DMS153 (cell line): ENCODE results near the gene RASL11B.

Source experiments
- DNase-seq: peaks from one replicate; lab custom pipeline; 2025; lab: John Stamatoyannopoulos, UW

Gene RASL11B

GRCh38 chr4:52843351-52843750 lies 18.8 kb upstream of the RASL11B start:
- no peak for DNase-seq

DNA sequence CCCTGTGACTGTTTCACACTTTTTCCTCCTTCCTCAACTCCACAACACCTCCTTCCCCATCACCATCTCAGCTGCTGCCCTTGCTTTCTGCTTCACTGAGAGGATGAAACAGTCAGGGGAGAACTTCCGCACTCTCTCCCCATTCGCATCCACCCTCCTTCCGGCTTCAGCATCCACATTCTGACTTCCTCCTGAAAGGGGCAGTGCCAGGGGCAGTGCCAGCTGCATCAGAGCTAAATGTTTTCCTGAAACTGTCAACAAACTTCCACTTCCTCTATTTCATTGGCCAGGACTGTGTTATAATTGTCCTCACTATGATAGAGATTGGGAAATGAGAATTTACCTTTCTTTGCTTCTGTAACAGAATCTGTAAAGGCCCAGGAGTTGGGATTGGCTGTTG lies 18.2 kb upstream of the RASL11B start:
- DNase-seq, result no peak

- no peak for DNase-seq
Observed at GRCh38 chr4:52844596-52844995, 17.5 kb upstream of the RASL11B start.

GRCh38 chr4:52846502-52846901 lies 15.6 kb upstream of the RASL11B start:
- no peak for DNase-seq

DNA sequence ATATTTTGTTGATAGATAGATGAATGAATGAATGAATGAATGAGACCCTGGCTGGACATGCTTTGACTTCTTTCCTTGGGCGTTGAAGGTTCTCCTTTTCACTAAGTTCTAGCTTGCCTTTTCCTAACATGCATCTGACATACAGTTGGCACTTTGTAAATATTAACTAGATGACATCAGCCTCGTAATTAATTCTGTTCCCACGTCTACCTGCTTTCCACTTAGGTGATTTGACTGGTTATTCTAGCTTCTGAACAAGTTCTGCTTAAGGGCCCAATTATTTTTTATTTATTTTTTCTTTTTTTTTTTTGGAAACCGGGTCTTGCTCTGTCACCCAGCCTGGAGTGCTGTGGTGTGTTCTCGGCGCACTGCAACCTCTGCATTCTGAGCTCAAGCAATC lies 13.9 kb upstream of the RASL11B start:
- DNase-seq, result no peak

DNA sequence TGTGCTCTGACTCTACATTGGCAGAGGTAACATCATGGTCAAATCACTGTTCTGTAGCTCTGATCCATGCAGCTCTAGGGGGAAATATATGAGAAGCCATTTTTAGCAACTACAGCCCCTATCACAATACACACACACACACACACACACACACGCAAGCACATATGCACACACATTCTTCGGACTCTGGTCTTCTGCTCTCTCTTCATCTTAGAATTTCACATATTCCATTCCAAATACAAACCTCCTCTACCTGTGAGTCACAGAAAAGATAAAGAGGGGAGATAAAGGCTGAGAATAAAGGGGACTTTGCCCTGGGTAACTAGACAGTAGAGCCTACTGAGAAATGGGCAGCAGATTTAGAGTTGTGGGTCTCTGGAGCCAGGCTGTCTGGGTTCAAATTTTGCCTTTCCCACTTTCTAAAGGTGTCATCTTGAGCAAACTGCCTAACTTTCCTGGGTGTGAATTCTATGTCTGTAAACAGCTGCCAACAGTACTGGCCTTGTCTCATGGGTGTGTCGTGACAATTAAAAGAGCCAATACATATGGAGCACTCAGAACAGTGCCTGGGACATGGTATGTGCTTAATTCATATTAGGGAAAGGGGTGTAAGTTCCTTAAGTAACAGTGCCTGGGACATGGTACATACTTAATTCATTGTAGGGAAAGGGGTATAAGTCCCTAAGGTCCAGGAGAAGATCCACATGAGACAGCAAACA lies 11.6 kb upstream of the RASL11B start:
- DNase-seq, result no peak

GRCh38 chr4:52852041-52852440 lies 10.1 kb upstream of the RASL11B start:
- no peak for DNase-seq

DNA sequence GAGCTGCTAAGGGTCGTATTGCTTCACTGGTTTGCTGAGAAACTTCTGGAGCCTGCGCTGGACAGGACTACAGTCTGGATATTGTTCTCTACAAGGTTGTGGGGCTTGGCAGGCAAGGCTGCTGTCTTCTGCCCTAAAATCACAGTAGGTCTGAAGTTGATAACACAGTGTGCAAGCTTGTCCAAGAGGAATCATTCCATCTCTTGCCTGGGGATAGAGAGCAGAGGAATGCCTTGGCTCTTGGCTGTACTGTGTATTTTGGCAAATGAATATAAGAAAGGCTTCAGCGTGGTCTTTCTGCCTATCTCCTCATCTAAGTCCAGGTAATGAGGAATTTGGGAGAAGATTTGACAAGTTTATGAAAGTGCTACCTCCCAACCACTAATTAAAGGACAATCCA lies 9.4 kb upstream of the RASL11B start:
- DNase-seq, result no peak

- no peak for DNase-seq
Observed at GRCh38 chr4:52853351-52853750, 8.8 kb upstream of the RASL11B start.

DNA sequence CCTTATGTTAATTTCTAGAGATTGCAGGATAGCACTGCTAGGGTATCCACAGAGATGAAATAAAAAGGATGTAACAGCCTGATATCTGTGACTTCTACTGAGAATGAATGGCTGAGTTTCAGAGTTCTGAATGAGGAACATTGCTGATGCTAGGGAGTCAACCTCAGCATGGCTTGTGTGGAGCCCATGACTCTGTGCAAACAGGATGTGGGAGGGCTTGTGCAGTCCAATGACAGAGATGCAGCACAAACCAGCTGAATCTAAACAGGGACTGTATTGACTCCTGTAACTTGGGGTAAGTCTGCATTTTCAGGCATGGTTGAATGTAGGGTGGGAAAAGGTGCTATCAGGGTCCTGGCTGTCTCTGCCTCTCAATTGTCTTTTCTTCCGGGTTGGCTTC lies 5.3 kb upstream of the RASL11B start:
- DNase-seq, result no peak

DNA sequence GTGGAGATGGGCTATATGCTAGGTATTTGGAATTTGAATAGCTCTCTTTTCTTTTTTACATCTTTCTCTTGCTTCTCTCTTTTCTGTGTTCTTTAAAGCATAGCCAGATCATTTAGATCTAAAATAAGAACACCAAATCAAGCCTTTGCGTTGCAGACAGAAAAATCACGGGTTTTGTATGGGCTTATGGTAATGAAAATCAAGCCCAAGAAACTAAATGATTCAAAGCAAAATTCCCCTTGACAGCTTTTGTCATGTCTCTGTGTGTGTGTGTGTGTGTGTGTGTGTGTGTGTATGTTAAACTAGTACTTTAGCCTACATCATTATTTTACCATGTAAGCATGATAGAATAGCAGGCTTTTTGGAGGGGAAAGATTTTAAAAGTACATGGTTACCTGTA lies 1.8 kb upstream of the RASL11B start:
- no peak for DNase-seq

DNA sequence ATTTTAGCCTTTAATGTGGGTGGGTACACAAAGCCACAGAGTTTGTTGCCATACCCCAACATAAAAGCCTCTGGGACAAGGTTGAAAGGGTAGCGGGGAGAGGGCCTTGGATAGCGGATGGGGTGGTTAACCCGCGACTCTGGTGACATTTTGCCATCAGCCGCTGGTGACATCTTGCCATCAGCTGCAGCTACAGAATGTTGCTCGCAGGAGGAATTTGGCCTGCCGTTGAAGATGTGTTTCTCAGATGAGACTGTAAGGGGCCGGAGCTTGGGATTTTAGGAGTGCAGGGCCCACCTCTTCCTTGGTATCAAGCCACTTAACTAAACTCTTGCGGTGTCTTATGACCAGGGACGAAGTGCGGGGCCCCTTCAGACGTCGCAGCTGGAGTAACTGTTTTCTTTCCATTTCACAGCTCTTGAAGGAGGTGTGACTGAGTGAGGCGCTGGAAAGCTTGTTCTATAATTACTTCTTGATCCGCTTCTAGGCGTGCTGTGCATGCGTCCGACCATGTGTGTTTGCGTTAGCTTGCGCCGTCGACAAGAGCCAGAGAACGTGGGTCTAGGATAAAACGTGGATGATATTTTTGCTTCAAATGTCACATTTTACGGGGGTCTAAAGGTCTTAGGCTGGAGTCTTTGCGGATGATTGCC lies 820 bp upstream of the RASL11B start:
- DNase-seq, result no peak

DNA sequence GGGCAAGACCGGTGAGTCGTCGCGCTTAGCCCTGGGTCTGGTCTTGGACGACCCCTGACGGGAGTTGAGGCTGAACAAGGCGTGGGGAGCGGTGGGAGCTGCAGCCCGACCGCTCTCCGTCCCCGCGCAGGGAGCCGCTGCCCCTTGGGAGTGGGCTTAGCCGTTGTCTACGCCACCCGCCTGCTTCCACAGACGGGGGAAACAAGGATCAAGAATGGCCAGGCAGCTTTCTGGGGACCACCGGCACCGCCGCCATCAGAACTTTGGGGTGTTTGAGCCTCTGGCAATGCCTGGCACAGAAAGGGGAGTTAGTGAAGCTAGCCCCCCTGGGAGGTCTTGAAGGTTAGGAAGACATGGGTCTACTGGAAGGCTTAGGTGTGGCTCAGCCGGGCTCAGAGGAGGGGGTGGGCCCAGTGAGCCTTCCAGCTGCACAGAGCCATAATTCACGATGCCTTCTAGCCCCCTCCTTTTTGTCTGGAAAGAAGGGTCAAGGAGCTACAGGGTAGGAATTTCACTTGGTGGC lies 583 bp downstream of the RASL11B start:
- no peak for DNase-seq

GRCh38 chr4:52863324-52863723 lies 1.2 kb downstream of the RASL11B start:
- DNase-seq, result no peak

DNA sequence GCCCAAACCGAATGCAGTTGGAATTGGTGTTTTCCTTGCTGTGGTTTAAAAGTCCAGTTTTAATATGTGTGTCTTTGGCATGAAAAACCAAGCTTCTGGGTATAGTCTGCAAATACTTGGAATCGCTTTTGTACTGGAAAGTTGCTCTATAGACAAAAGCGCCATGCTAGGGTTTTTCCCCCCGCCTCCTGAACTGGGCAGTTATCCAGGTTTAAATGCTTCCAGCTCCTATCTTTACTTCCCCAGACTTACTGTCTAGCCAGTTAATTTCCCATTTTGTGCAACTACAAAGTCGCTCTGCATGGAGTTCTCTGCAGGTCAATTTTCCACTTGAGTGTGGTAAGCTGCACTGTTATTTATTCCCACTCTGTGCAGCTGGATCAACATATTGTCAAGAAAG lies 2.7 kb downstream of the RASL11B start:
- no peak for DNase-seq

GRCh38 chr4:52865300-52865699 lies 3.2 kb downstream of the RASL11B start:
- DNase-seq, result no peak

- DNase-seq, result no peak
Observed at GRCh38 chr4:52866734-52867133, 4.6 kb downstream of the RASL11B start.

- DNase-seq, result no peak
Observed at GRCh38 chr4:52867163-52867562, 5.0 kb downstream of the RASL11B start.

GRCh38 chr4:52868133-52868532 lies 6.0 kb downstream of the RASL11B start:
- peak; percentile 34 for DNase-seq

- DNase-seq, result no peak
Observed at GRCh38 chr4:52869196-52869595, 7.1 kb downstream of the RASL11B start.

DNA sequence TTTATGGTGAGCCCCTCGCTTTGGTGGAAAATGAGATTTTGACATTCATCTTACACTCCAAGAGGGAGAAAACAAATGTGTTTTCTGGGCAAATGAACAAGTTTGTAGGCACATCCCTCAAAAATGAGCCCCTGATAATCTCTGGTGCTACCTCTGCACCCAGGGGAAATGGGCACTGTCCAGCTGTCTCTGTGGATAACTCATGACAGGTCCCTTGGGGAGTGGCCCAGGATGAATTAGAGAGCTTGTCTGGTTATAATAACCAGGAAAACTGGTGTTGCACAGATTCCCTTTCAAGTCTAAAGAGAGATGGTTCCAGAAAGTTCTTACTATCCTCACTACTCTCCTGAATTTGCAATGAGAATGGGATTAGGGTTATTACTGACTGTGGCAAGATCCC lies 7.5 kb downstream of the RASL11B start:
- DNase-seq, result no peak

DNA sequence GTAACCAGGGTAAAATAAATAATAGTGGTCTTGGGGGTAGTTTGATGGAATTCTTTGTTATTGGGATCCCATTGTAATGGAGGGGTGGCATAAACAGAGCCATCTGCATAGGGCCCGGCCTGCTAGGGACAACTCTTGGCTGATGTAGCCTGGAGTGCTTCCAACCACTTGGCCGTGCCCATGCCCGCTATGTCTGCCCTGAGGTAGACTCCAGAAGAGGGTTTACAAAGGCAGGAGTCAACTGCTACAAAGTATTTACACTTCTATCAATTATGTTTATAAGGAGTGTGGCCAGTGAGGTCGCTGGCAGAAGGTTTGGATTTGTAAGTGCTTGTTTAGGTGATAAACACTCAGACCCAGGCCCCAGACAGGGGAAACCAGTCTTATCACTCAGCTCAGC lies 8.1 kb downstream of the RASL11B start:
- peak; percentile 25 for DNase-seq

- DNase-seq, result no peak
Observed at GRCh38 chr4:52873191-52873590, 11.1 kb downstream of the RASL11B start.

- DNase-seq, result no peak
Observed at GRCh38 chr4:52873861-52874343, 11.8 kb downstream of the RASL11B start.
